Neural progenitor cell (in vitro differentiated cells): ENCODE results near the gene KRT6C. TPM values are rescaled to one million over a fixed set of nuclear protein-coding genes. Genes with fewer than 3 reads are reported as not detected.

Source experiments
- DNase-seq: peaks from one replicate; pipeline ENCODE4 v3.0.0-alpha.2; 2016; ENCODE audit warnings: low spot score
- H2AFZ ChIP-seq: fragments of 200-600 bp; sonication (generic); replicated peaks from 2 replicates; pipeline ENCODE4 v1.6.1; 2016; ENCODE audit warnings: antibody characterized with exemption
- H3F3A ChIP-seq: fragments of 200-600 bp; sonication (generic); 2 replicates; pipeline ENCODE4 v1.6.1; 2016; ENCODE audit warnings: antibody characterized with exemption, low read depth
- H3K27ac ChIP-seq: fragments of 200-600 bp; sonication (generic); 2 replicates; pipeline ENCODE4 v1.5.1; 2016; ENCODE audit warnings: mild to moderate bottlenecking
- H3K27me3 ChIP-seq: fragments of 200-600 bp; sonication (generic); 2 replicates; pipeline ENCODE4 v1.6.1; 2016; ENCODE audit warnings: mild to moderate bottlenecking, moderate library complexity
- H3K36me3 ChIP-seq: fragments of 200-600 bp; sonication (generic); 2 replicates; pipeline ENCODE4 v1.5.1; 2016
- H3K4me1 ChIP-seq: fragments of 200-600 bp; sonication (generic); 2 replicates; pipeline ENCODE4 v1.6.1; 2016; ENCODE audit warnings: mixed run types
- H3K4me2 ChIP-seq: fragments of 200-600 bp; sonication (generic); 2 replicates; pipeline ENCODE4 v1.6.1; 2016
- H3K4me3 ChIP-seq: fragments of 200-600 bp; sonication (generic); 2 replicates; pipeline ENCODE4 v1.5.1; 2016
- H3K79me2 ChIP-seq: fragments of 200-600 bp; sonication (generic); 2 replicates; pipeline ENCODE4 v1.6.1; 2016; ENCODE audit warnings: low read depth
- H3K9ac ChIP-seq: fragments of 200-600 bp; sonication (generic); 2 replicates; pipeline ENCODE4 v1.6.1; 2016
- H3K9me3 ChIP-seq: fragments of 200-600 bp; sonication (generic); 2 replicates; pipeline ENCODE4 v1.5.1; 2016; ENCODE audit warnings: low read depth
- H4K20me1 ChIP-seq: fragments of 200-600 bp; sonication (generic); 2 replicates; pipeline ENCODE4 v1.6.1; 2016; ENCODE audit warnings: low read depth
- H3K27ac Mint-ChIP-seq: 3 replicates; pipeline ENCODE4 v1.8.0; 2021; ENCODE audit warnings: mixed read lengths
- H3K27me3 Mint-ChIP-seq: 2 replicates; pipeline ENCODE4 v1.8.0; 2022; ENCODE audit warnings: low read depth, mild to moderate bottlenecking, inconsistent platforms, moderate library complexity, mixed read lengths; ENCODE audit not compliant: insufficient read depth
- H3K36me3 Mint-ChIP-seq: 3 replicates; pipeline ENCODE4 v1.8.0; 2021; ENCODE audit warnings: mixed read lengths
- H3K4me1 Mint-ChIP-seq: 3 replicates; pipeline ENCODE4 v1.8.0; 2021; ENCODE audit warnings: mixed read lengths
- H3K4me3 Mint-ChIP-seq: 3 replicates; pipeline ENCODE4 v1.8.0; 2021; ENCODE audit warnings: mild to moderate bottlenecking, moderate library complexity, mixed read lengths
- H3K9me3 Mint-ChIP-seq: 3 replicates; pipeline ENCODE4 v1.8.0; 2020; ENCODE audit warnings: mixed read lengths
- EZH2 ChIP-seq: fragments of 200-600 bp; sonication (generic); IDR thresholded peaks from 2 replicates; pipeline ENCODE4 v1.6.1; 2017; ENCODE audit warnings: antibody characterized with exemption, mild to moderate bottlenecking, moderate library complexity
- EZH2phosphoT487 ChIP-seq: fragments of 200-600 bp; sonication (generic); IDR thresholded peaks from 2 replicates; pipeline ENCODE4 v1.6.1; 2017; ENCODE audit warnings: antibody characterized with exemption
- total RNA-seq: library from RNA; depleted of rRNA; stranded (reverse); fragments of >200 nt; gene quantifications from 2 replicates; pipeline ENCODE4 v1.2.3, GENCODE V29; 2015; ENCODE audit warnings: low replicate concordance
- TF ChIP-seq, protein P1 (sequence below): fragments of 200-600 bp; sonication (generic); IDR thresholded peaks from 2 replicates; pipeline ENCODE4 v1.5.1; 2017; ENCODE audit warnings: antibody characterized with exemption, mild to moderate bottlenecking

KRT6C gene
- total RNA-seq, 1 donor from 2014 or later: not detected

DNA sequence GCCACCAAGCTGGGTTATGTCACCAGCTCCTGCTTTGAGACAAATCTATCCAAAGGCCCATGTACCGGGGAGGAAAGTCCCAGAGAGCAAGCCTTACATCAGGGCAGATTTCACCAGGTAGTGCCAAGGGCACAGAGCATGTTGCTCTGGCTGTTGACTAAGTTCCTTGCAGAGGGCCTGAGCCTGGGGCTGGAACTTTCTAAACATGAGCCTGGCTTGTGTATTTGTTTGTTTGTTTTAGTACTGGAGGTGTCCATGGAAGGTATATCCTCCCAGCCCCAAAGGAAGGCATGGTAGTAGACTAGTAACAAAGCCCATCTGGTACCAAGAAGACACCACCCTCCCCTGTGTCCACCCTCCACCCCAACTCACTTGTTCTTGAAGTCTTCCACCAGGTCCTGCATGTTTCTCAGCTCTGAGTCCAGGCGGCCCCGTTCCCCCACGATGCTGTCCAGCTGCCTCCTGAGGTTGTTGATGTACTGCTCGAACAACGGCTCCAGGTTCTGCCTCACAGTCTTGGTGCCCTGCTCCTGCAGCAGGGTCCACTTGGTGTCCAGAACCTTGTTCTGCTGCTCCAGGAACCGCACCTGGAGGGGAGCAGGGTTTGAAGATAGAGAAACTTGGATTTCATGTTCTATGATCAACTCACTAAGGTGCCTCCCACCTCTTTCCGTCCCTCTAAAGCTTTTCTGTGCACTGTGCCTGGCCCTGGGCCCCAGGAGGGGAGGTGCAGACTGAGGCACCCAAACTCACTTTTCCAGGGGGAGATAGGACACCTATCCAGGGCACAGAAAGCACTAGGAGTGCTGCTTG, 45.2 kb upstream of the KRT6C start:
- H3K36me3 Mint-ChIP-seq: no peaks in the 10 kb centered on the region
- H3K27ac Mint-ChIP-seq: no peak overlapping the region
- no peak overlapping the region for H3K27ac ChIP-seq
- DNase-seq: no peak
- no peaks in the 10 kb centered on the region for H3F3A ChIP-seq
- H3K4me2 ChIP-seq: no peak overlapping the region
- H3K9ac ChIP-seq: no peak overlapping the region
- H4K20me1 ChIP-seq: no peaks in the 10 kb centered on the region
- H3K36me3 ChIP-seq: no peaks in the 10 kb centered on the region
- H3K9me3 Mint-ChIP-seq: no peaks in the 10 kb centered on the region
- H3K27me3 ChIP-seq: no peaks in the 10 kb centered on the region
- H3K4me3 ChIP-seq: no peak overlapping the region
- no peaks in the 10 kb centered on the region for H3K79me2 ChIP-seq
- H3K4me3 Mint-ChIP-seq: no peak overlapping the region
- H3K4me1 Mint-ChIP-seq: no peaks in the 10 kb centered on the region
- peaks cover 12% of the 10 kb centered on the region for H3K27me3 Mint-ChIP-seq
- H3K9me3 ChIP-seq: no peaks in the 10 kb centered on the region
- TF ChIP-seq, protein P1, sequence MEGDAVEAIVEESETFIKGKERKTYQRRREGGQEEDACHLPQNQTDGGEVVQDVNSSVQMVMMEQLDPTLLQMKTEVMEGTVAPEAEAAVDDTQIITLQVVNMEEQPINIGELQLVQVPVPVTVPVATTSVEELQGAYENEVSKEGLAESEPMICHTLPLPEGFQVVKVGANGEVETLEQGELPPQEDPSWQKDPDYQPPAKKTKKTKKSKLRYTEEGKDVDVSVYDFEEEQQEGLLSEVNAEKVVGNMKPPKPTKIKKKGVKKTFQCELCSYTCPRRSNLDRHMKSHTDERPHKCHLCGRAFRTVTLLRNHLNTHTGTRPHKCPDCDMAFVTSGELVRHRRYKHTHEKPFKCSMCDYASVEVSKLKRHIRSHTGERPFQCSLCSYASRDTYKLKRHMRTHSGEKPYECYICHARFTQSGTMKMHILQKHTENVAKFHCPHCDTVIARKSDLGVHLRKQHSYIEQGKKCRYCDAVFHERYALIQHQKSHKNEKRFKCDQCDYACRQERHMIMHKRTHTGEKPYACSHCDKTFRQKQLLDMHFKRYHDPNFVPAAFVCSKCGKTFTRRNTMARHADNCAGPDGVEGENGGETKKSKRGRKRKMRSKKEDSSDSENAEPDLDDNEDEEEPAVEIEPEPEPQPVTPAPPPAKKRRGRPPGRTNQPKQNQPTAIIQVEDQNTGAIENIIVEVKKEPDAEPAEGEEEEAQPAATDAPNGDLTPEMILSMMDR: no peak
- TF ChIP-seq EZH2phosphoT487 (no peak), EZH2 (no peak)
- H3K4me1 ChIP-seq: no peaks in the 10 kb centered on the region
- no peak overlapping the region for H2AFZ ChIP-seq

DNA sequence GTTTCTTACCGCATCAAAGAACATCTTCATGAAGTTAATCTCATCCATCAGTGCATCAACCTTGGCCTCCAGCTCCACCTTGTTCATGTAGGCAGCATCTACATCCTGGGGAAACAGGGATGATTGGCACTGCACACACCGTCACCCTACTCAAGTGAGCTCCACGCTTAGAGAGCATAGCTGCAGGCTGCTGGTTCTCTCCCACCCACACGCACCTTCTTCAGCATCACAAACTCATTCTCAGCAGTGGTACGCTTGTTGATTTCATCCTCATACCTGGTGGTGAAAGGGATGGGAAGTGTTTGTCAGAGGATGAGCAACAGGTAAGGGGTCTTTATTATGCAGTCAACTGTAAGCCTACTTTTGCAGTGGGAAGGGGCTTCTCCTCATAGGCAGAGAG, 44.3 kb upstream of the KRT6C start:
- Mint-ChIP-seq H3K27me3 (peaks cover 12% of the 10 kb centered on the region), H3K36me3 (no peaks in the 10 kb centered on the region), H3K4me3 (no peak overlapping the region), H3K9me3 (no peaks in the 10 kb centered on the region), H3K4me1 (no peaks in the 10 kb centered on the region), H3K27ac (no peak overlapping the region)
- H3K36me3 ChIP-seq: no peaks in the 10 kb centered on the region
- H3K4me1 ChIP-seq: no peaks in the 10 kb centered on the region
- H3F3A ChIP-seq: no peaks in the 10 kb centered on the region
- H2AFZ ChIP-seq: no peak overlapping the region
- H3K79me2 ChIP-seq: no peaks in the 10 kb centered on the region
- TF ChIP-seq, protein P1: no peak
- TF ChIP-seq EZH2 (no peak), EZH2phosphoT487 (no peak)
- no peak for DNase-seq
- no peak overlapping the region for H3K27ac ChIP-seq
- H3K4me2 ChIP-seq: no peak overlapping the region
- no peaks in the 10 kb centered on the region for H4K20me1 ChIP-seq
- no peaks in the 10 kb centered on the region for H3K9me3 ChIP-seq
- H3K27me3 ChIP-seq: no peaks in the 10 kb centered on the region
- no peak overlapping the region for H3K4me3 ChIP-seq
- H3K9ac ChIP-seq: no peak overlapping the region

DNA sequence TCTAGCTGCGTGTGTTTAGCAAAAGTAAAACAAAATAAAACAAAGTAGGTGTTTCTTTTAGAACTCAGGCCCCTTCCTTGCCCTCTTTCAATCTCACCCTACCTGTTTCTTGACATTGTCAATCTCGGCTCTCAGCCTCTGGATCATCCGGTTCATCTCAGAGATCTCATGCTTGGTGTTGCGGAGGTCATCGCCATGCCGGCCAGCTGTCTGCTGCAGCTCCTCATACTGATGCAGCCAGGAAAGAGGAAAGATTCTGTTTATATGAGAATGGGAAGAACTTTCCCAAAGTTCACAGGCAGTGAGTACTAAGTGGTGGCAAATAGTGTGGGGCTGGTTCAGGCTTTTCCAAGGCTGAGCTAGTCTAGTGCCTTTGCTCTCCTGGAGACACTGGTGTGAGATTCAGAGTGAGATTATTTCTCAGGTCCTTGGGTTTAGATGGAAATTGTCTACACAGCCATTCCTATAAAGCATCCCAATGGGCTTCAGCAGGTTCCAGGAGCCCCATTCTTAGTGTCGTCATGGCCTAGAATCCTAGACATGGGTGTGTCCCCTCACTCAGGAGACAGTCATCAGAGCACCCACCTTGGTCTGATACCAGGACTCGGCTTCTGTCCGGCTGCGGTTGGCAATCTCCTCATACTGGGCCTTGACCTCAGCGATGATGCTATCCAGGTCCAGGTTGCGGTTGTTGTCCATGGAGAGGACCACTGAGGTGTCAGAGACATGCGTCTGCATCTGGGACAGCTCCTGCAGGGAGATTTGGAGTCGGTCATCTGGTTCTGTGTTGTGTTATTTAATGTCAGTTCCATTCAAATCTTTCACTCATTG, 43.6 kb upstream of the KRT6C start:
- Mint-ChIP-seq H3K9me3 (no peaks in the 10 kb centered on the region), H3K27me3 (peaks cover 10% of the 10 kb centered on the region), H3K36me3 (no peaks in the 10 kb centered on the region), H3K4me1 (no peaks in the 10 kb centered on the region), H3K4me3 (no peak overlapping the region), H3K27ac (no peak overlapping the region)
- H3K9me3 ChIP-seq: no peaks in the 10 kb centered on the region
- H3K4me3 ChIP-seq: no peak overlapping the region
- no peak overlapping the region for H3K4me2 ChIP-seq
- no peaks in the 10 kb centered on the region for H3F3A ChIP-seq
- no peaks in the 10 kb centered on the region for H3K27me3 ChIP-seq
- DNase-seq: no peak
- no peaks in the 10 kb centered on the region for H3K79me2 ChIP-seq
- no peak for TF ChIP-seq EZH2
- no peak for TF ChIP-seq EZH2phosphoT487
- TF ChIP-seq, protein P1: no peak
- no peaks in the 10 kb centered on the region for H4K20me1 ChIP-seq
- no peaks in the 10 kb centered on the region for H3K4me1 ChIP-seq
- H3K9ac ChIP-seq: no peak overlapping the region
- no peaks in the 10 kb centered on the region for H3K36me3 ChIP-seq
- H3K27ac ChIP-seq: no peak overlapping the region
- H2AFZ ChIP-seq: no peak overlapping the region
